Keratinocyte (primary cell): ENCODE data around the gene GIMAP6.
"Not testable (repeated sequence)": the region's sequence is repeated elsewhere in the genome, so short reads cannot be mapped to it uniquely, and the experiment has no call there.

Source experiments
- CTCF ChIP-seq, 3 experiments: IDR thresholded peaks in 1 of 3; conservative IDR thresholded peaks in 1 of 3; optimal IDR thresholded peaks in 1 of 3; 2 replicates in 2 of 3; 3 replicates in 1 of 3; pipeline versions ENCODE3 to v1.5.1; 2011; ENCODE audit warnings: low read length in 3 of 3, mild to moderate bottlenecking in 3 of 3, moderate library complexity in 2 of 3, control low read depth in 1 of 3, inconsistent platforms in 1 of 3; ENCODE audit not compliant: insufficient read depth in 2 of 3; ENCODE audit errors: extremely low read depth in 1 of 3
- EZH2 ChIP-seq: IDR thresholded peaks from one replicate; pipeline ENCODE4 v1.6.1; 2012; ENCODE audit warnings: inconsistent platforms, mild to moderate bottlenecking, low read length, moderate library complexity

- not testable (repeated sequence) for TF ChIP-seq CTCF (optimal IDR thresholded peaks at IDR 0.05 in 1 of 3, IDR thresholded peaks at IDR 0.05 in 1 of 3, conservative IDR thresholded peaks at IDR 0.05 in 1 of 3; ENCODE audit: extremely low read depth in 1 of 3, insufficient read depth in 2 of 3, low read length in 3 of 3); EZH2
Observed at GRCh38 chr7:150678601-150679000, 46.4 kb upstream of the GIMAP6 start.
